ENCODE results near the gene NOL4L.

DNA sequence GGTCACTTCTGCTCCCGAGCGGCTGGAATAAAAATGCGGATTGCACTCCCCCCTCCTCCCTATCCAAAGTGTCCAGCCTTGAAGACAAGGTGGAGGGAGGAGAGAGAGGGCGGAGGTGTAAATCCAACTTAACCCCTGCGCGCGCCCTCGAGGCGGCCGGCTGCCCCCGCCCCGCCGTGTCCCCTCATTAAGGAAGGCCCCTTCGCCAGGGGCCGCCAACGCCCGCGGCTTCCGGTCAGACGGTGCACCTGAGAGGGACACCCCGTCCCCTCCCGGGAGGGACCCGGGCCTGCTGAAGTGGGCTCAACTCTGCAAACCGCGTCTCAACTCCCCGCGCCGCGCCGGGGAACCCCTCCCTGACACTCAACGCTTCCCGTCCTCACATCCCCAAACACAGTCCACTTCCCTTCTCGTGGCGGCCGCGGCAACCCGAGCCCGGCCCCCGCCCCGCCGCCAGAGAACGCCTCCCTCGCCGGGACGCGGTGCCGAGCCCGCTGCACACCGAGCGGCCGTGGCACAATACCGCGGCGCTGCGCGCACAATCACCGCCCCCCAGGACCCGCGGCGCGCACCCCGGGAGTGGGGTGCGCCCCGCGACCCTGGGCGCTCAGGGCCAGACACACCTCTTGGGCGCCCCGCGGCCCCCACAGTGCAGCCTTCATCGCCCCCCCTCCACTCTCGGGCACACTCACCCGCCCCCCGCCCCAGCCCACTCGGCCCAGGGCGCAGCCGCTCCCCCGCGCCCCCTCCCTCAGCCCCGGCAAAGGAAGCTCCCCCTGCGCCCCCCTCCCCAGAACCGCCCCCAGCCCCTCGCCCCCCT lies 102.5 kb downstream of the NOL4L start:
- no peak for TF ChIP-seq EZH2 (IDR thresholded peaks at IDR 0.05)
- no peak for TF ChIP-seq POLR2AphosphoS5 (IDR thresholded peaks at IDR 0.05; ENCODE audit: borderline replicate concordance, low read depth, low read length)
